MCF 10A (cell line): ENCODE measurements around the gene TP53BP1. TPM values are rescaled to one million over a fixed set of nuclear protein-coding genes. Genes with fewer than 3 reads are reported as not detected.

Experiments used
- BruUV-seq: library from RNA; stranded (reverse); fragments of 400-500 nt; replicated peaks from 2 replicates; lab custom pipeline; 2021; lab: Mats Ljungman, UMichigan
- CTCF ChIA-PET: fragments of 300-600 bp; sonication (Branson Sonifier 250); formaldehyde crosslinking; extraction: SDS; loops from one replicate; lab custom pipeline; 2021; ENCODE audit warnings: antibody characterized with exemption, inconsistent platforms; lab: Yijun Ruan, JAX
- POLR2A ChIA-PET: fragments of 300-600, 350-650 bp; sonication (Branson Sonifier 250); formaldehyde crosslinking; extraction: SDS; loops from one replicate; lab custom pipeline; 2020; ENCODE audit warnings: antibody characterized with exemption, inconsistent platforms; lab: Yijun Ruan, JAX
- DNase-seq: peaks from one replicate; pipeline ENCODE4 v3.0.0-alpha.2; 2018; ENCODE audit not compliant: unreplicated experiment
- H3K27ac Mint-ChIP-seq: one replicate; pipeline ENCODE4 v1.8.0; 2022; ENCODE audit warnings: mild to moderate bottlenecking, low read depth, mixed read lengths; ENCODE audit not compliant: unreplicated experiment
- H3K27me3 Mint-ChIP-seq: one replicate; pipeline ENCODE4 v1.8.0; 2022; ENCODE audit warnings: mixed read lengths; ENCODE audit not compliant: insufficient read depth, unreplicated experiment
- H3K36me3 Mint-ChIP-seq: one replicate; pipeline ENCODE4 v1.8.0; 2022; ENCODE audit warnings: mild to moderate bottlenecking, moderate library complexity, mixed read lengths; ENCODE audit not compliant: insufficient read depth, unreplicated experiment
- H3K4me1 Mint-ChIP-seq: one replicate; pipeline ENCODE4 v1.8.0; 2022; ENCODE audit warnings: mixed read lengths; ENCODE audit not compliant: insufficient read depth, unreplicated experiment
- H3K4me3 Mint-ChIP-seq: one replicate; pipeline ENCODE4 v1.8.0; 2022; ENCODE audit warnings: mild to moderate bottlenecking, moderate library complexity, mixed read lengths; ENCODE audit not compliant: unreplicated experiment
- H3K9me3 Mint-ChIP-seq: one replicate; pipeline ENCODE4 v1.8.0; 2022; ENCODE audit warnings: mixed read lengths; ENCODE audit not compliant: unreplicated experiment
- CTCF ChIP-seq: fragments of 200-600 bp; IDR thresholded peaks from one replicate; pipeline ENCODE4 v1.8.0; 2022; ENCODE audit warnings: antibody characterized with exemption, mild to moderate bottlenecking; ENCODE audit not compliant: unreplicated experiment
- intact Hi-C: fragments of 100-400 bp; cut with micrococcal nuclease; formaldehyde crosslinking; loops from 2 replicates; pipeline ENCODE4 v1.14.1; 2022
- total RNA-seq: library from RNA; stranded (reverse); gene quantifications from 2 replicates; pipeline ENCODE4 v1.2.3, GENCODE V29; 2022

TP53BP1 gene
- total RNA-seq, 1 experiment from 2014 or later: 38.8 TPM

GRCh38 chr15:43473885-43474284, 19.1 kb downstream of the TP53BP1 start:
- Mint-ChIP-seq H3K36me3 (peaks cover 95% of the 10 kb centered on the region), H3K4me1 (peaks cover 14% of the 10 kb centered on the region), H3K27me3 (no peaks in the 10 kb centered on the region), H3K9me3 (no peaks in the 10 kb centered on the region), H3K4me3 (no peak overlapping the region), H3K27ac (no peak overlapping the region)
- ChIA-PET CTCF (no interaction called here), POLR2A (interaction anchor here (2.5 kb wide), 1 partner anchor 10 kb away, joined by 6 read pairs; no protein-coding TSS in a partner anchor)
- DNase-seq: no peak
- intact Hi-C loops: no loop called here
- TF ChIP-seq CTCF: no peak
- BruUV-seq: no TSS peak

GRCh38 chr15:43471975-43472374, 21.0 kb downstream of the TP53BP1 start:
- H3K27ac Mint-ChIP-seq: no peak overlapping the region
- BruUV-seq: no TSS peak
- ChIA-PET POLR2A (interaction anchor here (2.5 kb wide), 1 partner anchor 12 kb away, joined by 6 read pairs; no protein-coding TSS in a partner anchor), CTCF (no interaction called here)
- H3K36me3 Mint-ChIP-seq: peaks cover 92% of the 10 kb centered on the region
- no peak overlapping the region for H3K4me3 Mint-ChIP-seq
- H3K9me3 Mint-ChIP-seq: no peaks in the 10 kb centered on the region
- intact Hi-C loops: no loop called here
- no peak for DNase-seq
- H3K4me1 Mint-ChIP-seq: peaks cover 14% of the 10 kb centered on the region
- no peak for TF ChIP-seq CTCF
- H3K27me3 Mint-ChIP-seq: no peaks in the 10 kb centered on the region

GRCh38 chr15:43469867-43470266, 23.1 kb downstream of the TP53BP1 start:
- Mint-ChIP-seq H3K27me3 (no peaks in the 10 kb centered on the region), H3K27ac (peak overlapping the region; percentile 49), H3K4me1 (peaks cover 27% of the 10 kb centered on the region), H3K9me3 (no peaks in the 10 kb centered on the region), H3K4me3 (no peak overlapping the region), H3K36me3 (peaks cover 71% of the 10 kb centered on the region)
- CTCF ChIA-PET: interaction anchor here (0.8 to 1.4 kb wide), 2 partner anchors 18 to 29 kb away, joined by 3 to 5 read pairs; no protein-coding TSS in a partner anchor
- no peak for TF ChIP-seq CTCF
- no peak for DNase-seq
- intact Hi-C loops: no loop called here
- no TSS peak for BruUV-seq
- POLR2A ChIA-PET: interaction anchor here (0.7 to 1.0 kb wide), 3 partner anchors 12 to 53 kb away, joined by 3 to 5 read pairs (median 4); partner anchors contain the start of gene TP53BP1

GRCh38 chr15:43465100-43465499, 27.9 kb downstream of the TP53BP1 start:
- TF ChIP-seq CTCF: no peak
- H3K4me1 Mint-ChIP-seq: peaks cover 29% of the 10 kb centered on the region
- DNase-seq: peak; percentile 73
- H3K27ac Mint-ChIP-seq: peak overlapping the region; percentile 86
- no peaks in the 10 kb centered on the region for H3K27me3 Mint-ChIP-seq
- H3K4me3 Mint-ChIP-seq: peak overlapping the region; percentile 29
- CTCF ChIA-PET: no interaction called here
- peaks cover 43% of the 10 kb centered on the region for H3K36me3 Mint-ChIP-seq
- POLR2A ChIA-PET: no interaction called here
- no TSS peak for BruUV-seq
- intact Hi-C loops: no loop called here
- H3K9me3 Mint-ChIP-seq: no peaks in the 10 kb centered on the region
